ENCODE data around the gene SMIM41.
A peak's percentile ranks its signal among the peaks of the same experiment; 100 is the strongest.

Gene SMIM41

DNA sequence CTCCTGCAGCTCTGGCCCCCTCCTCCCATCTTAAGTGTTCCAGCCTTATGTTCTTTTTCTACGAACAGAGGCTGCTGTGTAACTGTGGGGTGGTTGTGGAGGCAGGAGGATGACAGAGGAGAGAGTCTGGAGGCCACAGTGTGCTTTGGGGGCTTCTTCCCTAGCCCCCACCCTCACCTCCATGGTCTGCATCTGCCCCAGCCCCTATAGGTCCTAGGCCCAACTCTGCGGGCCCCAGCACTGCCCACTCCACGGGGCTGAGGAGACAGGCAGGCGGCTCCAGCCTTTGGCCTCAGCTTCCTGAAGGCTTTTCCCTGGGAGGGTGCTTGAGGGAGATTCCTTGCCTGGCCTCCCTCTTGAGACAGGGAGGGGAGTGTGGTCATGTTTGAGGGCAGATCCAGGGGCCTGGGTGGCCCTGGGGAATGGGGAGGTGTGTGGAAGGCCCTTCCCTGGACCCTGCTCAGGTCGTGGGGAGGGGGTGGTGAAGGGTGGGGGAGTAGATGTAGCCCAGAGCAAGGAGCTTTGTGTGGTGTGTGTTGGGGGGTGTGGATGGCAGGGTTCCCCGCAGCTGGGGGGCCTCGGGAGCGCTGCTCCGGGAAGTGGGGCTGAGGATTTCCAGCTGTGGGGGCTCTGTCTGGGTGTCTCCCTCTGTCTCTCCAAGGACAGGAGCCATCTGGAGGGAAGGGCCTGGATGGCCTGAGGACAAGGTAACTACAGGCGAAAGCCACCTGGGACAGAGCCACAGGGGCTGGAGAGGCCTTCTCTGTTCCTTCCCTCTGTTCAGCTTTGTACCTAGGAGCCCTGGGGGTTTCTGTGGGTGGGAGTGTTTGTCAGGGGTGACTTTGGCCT is 1.1 kb downstream of the SMIM41 start:
- Histone ChIP-seq H3K27ac (ENCODE audit: low read length) (no peak overlapping the region), H3K27me3 (replicated peaks; ENCODE audit: insufficient read depth, low read length) (no peaks in the 10 kb centered on the region), H3K9me3 (replicated peaks; ENCODE audit: insufficient read depth, low read length) (no peaks in the 10 kb centered on the region), H3K9me2 (replicated peaks; ENCODE audit: insufficient read depth, low read length) (no peaks in the 10 kb centered on the region), H3K9ac (ENCODE audit: low read length) (no peak overlapping the region), H3F3A (ENCODE audit: insufficient read depth, low read length) (no peaks in the 10 kb centered on the region), H3K36me3 (replicated peaks; ENCODE audit: insufficient read depth, low read length) (no peaks in the 10 kb centered on the region), H3K4me2 (ENCODE audit: low read depth, low read length) (no peak overlapping the region), H3K4me3 (ENCODE audit: low read length) (no peak overlapping the region), H2AFZ (ENCODE audit: low read length) (no peak overlapping the region), H4K20me1 (ENCODE audit: insufficient read depth, low read length) (no peaks in the 10 kb centered on the region), H3K79me2 (ENCODE audit: low read length) (peaks cover 10% of the 10 kb centered on the region; the same call in 1 of the 2 replicates), H3K4me1 (ENCODE audit: low read length) (peaks cover 18% of the 10 kb centered on the region)
- no peak for DNase-seq
- TF ChIP-seq EZH2phosphoT487 (IDR thresholded peaks at IDR 0.05; ENCODE audit: low read length) (no peak), CTCF (IDR thresholded peaks at IDR 0.05; ENCODE audit: low read length) (no peak), EZH2 (optimal IDR thresholded peaks at IDR 0.05; ENCODE audit: low read depth, low read length) (no peak)

- Histone ChIP-seq H3K79me2 (ENCODE audit: low read length) (peaks cover 3% of the 10 kb centered on the region; the same call in 1 of the 2 replicates), H3K9me3 (replicated peaks; ENCODE audit: insufficient read depth, low read length) (no peaks in the 10 kb centered on the region), H3K4me1 (ENCODE audit: low read length) (peaks cover 18% of the 10 kb centered on the region), H3K36me3 (replicated peaks; ENCODE audit: insufficient read depth, low read length) (no peaks in the 10 kb centered on the region), H3K27me3 (replicated peaks; ENCODE audit: insufficient read depth, low read length) (no peaks in the 10 kb centered on the region), H3K27ac (ENCODE audit: low read length) (no peak overlapping the region), H3K9ac (ENCODE audit: low read length) (no peak overlapping the region), H4K20me1 (ENCODE audit: insufficient read depth, low read length) (no peaks in the 10 kb centered on the region), H2AFZ (ENCODE audit: low read length) (no peak overlapping the region), H3F3A (ENCODE audit: insufficient read depth, low read length) (no peaks in the 10 kb centered on the region), H3K4me3 (ENCODE audit: low read length) (no peak overlapping the region), H3K9me2 (replicated peaks; ENCODE audit: insufficient read depth, low read length) (no peaks in the 10 kb centered on the region), H3K4me2 (ENCODE audit: low read depth, low read length) (no peak overlapping the region)
- TF ChIP-seq CTCF (IDR thresholded peaks at IDR 0.05; ENCODE audit: low read length), result no peak
- TF ChIP-seq EZH2phosphoT487 (IDR thresholded peaks at IDR 0.05; ENCODE audit: low read length), result no peak
- no peak for TF ChIP-seq EZH2 (optimal IDR thresholded peaks at IDR 0.05; ENCODE audit: low read depth, low read length)
- DNase-seq, result peak; percentile 23
These were observed 1.8 kb downstream of the SMIM41 start for GRCh38 chr12:52081263-52081733.

- Histone ChIP-seq H3K27ac (ENCODE audit: low read length) (no peak overlapping the region), H4K20me1 (ENCODE audit: insufficient read depth, low read length) (no peaks in the 10 kb centered on the region), H3K79me2 (ENCODE audit: low read length) (no peaks in the 10 kb centered on the region), H3K36me3 (replicated peaks; ENCODE audit: insufficient read depth, low read length) (no peaks in the 10 kb centered on the region), H2AFZ (ENCODE audit: low read length) (no peak overlapping the region), H3K27me3 (replicated peaks; ENCODE audit: insufficient read depth, low read length) (peaks cover 1% of the 10 kb centered on the region; the same call in 1 of the 2 replicates), H3K4me3 (ENCODE audit: low read length) (no peak overlapping the region), H3K9ac (ENCODE audit: low read length) (no peak overlapping the region), H3K9me3 (replicated peaks; ENCODE audit: insufficient read depth, low read length) (no peaks in the 10 kb centered on the region), H3K9me2 (replicated peaks; ENCODE audit: insufficient read depth, low read length) (no peaks in the 10 kb centered on the region), H3F3A (ENCODE audit: insufficient read depth, low read length) (no peaks in the 10 kb centered on the region), H3K4me2 (ENCODE audit: low read depth, low read length) (no peak overlapping the region), H3K4me1 (ENCODE audit: low read length) (peaks cover 18% of the 10 kb centered on the region)
- DNase-seq, result no peak
- TF ChIP-seq EZH2 (optimal IDR thresholded peaks at IDR 0.05; ENCODE audit: low read depth, low read length) (no peak), CTCF (IDR thresholded peaks at IDR 0.05; ENCODE audit: low read length) (no peak), EZH2phosphoT487 (IDR thresholded peaks at IDR 0.05; ENCODE audit: low read length) (no peak)
These were observed 2.6 kb downstream of the SMIM41 start for GRCh38 chr12:52082026-52082668.
